Measurements from ENCODE around the gene TCF20.

- TF ChIP-seq CTCF (IDR thresholded peaks at IDR 0.05) (no peak), POLR2A (IDR thresholded peaks at IDR 0.05) (no peak)
Observed at GRCh38 chr22:42282943-42283277, 12.5 kb upstream of the TCF20 start.

Data from right lobe of liver (tissue), 4 donors.